ENCODE results near the gene JPH2. TPM values are rescaled to one million over a fixed set of nuclear protein-coding genes. Genes with fewer than 3 reads are reported as not detected.

The JPH2 gene
- total and polyA plus RNA-seq, 2 donors from 2014 or later: 2.5 to 11.4 TPM

GRCh38 chr20:44173846-44174245 lies 13.1 kb downstream of the JPH2 start:
- no peak for DNase-seq
- intact Hi-C loops (cut with DNase I): no loop called here
- no peaks in the 10 kb centered on the region for H3K4me1 ChIP-seq (ENCODE audit: control insufficient read depth in 2 of 3, insufficient read depth in 2 of 3, low read depth in 1 of 3, low read length in 3 of 3)
- no peaks in the 10 kb centered on the region for H3K36me3 ChIP-seq (ENCODE audit: control insufficient read depth in 2 of 3, insufficient read depth in 3 of 3, low read length in 3 of 3)
- TF ChIP-seq CTCF (IDR thresholded peaks at IDR 0.05; ENCODE audit: borderline replicate concordance, extremely low read depth, insufficient read depth): no peak
- H3K4me3 ChIP-seq (ENCODE audit: low read length in 3 of 3): no peak overlapping the region
- no peaks in the 10 kb centered on the region for H3K27me3 ChIP-seq (ENCODE audit: control insufficient read depth, insufficient read depth, low read length)
- no peak for FAIRE-seq
- H3K9me3 ChIP-seq (ENCODE audit: control insufficient read depth in 2 of 3, insufficient read depth in 1 of 3, low read length in 3 of 3): no peaks in the 10 kb centered on the region
- H3K27ac ChIP-seq (ENCODE audit: low read depth in 2 of 2, low read length in 2 of 2): no peak overlapping the region
- H3K9ac ChIP-seq (ENCODE audit: low read length in 3 of 3): no peak overlapping the region

DNA sequence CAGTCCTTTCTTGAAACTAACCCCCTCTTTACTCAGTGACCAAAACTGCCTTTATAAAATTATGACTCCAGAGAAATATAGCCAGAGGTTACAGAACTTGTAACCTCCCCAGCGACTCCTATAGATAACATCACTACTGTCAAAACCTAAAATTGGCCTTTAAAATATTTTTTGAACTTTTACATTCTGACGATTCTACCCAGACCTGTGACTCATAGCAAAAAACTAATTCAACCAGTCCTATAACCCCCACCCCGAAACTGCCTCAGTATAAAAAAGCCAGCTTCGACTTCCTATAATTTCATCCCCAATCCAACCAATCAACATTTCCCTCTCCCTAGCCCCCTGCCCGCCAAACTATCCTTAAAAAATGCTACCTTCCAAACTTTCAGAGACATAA lies 13.9 kb downstream of the JPH2 start:
- no peak for FAIRE-seq
- H3K27ac ChIP-seq (ENCODE audit: low read depth in 2 of 2, low read length in 2 of 2): no peak overlapping the region
- no peak overlapping the region for H3K9ac ChIP-seq (ENCODE audit: low read length in 3 of 3)

DNA sequence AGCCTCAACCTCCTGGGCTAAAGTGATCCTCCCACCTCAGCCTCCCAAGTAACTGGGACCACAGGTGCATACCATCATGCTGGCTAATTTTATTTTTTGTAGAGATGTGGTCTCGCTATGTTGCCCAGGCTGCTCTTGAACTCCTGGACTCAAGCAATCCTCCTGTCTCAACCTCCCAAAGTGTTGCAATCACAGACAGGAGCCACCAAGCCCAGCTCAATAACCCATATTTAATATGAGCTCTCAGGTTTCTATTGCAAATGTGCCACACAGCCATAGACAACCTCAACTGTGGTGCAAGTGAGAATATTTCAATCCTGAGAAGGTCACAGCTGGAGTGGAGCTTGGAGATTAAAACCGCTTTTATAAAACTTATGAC lies 14.4 kb downstream of the JPH2 start:
- no peak overlapping the region for H3K4me3 ChIP-seq (ENCODE audit: low read length in 3 of 3)
- H3K27me3 ChIP-seq (ENCODE audit: control insufficient read depth, insufficient read depth, low read length): no peaks in the 10 kb centered on the region
- no peak for TF ChIP-seq CTCF (IDR thresholded peaks at IDR 0.05; ENCODE audit: borderline replicate concordance, extremely low read depth, insufficient read depth)
- H3K9me3 ChIP-seq (ENCODE audit: control insufficient read depth in 2 of 3, insufficient read depth in 1 of 3, low read length in 3 of 3): no peaks in the 10 kb centered on the region
- FAIRE-seq (no peak), DNase-seq (no peak)
- intact Hi-C loops (cut with DNase I): no loop called here
- no peaks in the 10 kb centered on the region for H3K4me1 ChIP-seq (ENCODE audit: control insufficient read depth in 2 of 3, insufficient read depth in 2 of 3, low read depth in 1 of 3, low read length in 3 of 3)
- H3K9ac ChIP-seq (ENCODE audit: low read length in 3 of 3): no peak overlapping the region
- H3K27ac ChIP-seq (ENCODE audit: low read depth in 2 of 2, low read length in 2 of 2): no peak overlapping the region
- no peaks in the 10 kb centered on the region for H3K36me3 ChIP-seq (ENCODE audit: control insufficient read depth in 2 of 3, insufficient read depth in 3 of 3, low read length in 3 of 3)

More for the DNA sequence above, 13.9 kb downstream of the JPH2 start:
- intact Hi-C loops (cut with DNase I): no loop called here
- no peaks in the 10 kb centered on the region for H3K4me1 ChIP-seq (ENCODE audit: control insufficient read depth in 2 of 3, insufficient read depth in 2 of 3, low read depth in 1 of 3, low read length in 3 of 3)
- no peaks in the 10 kb centered on the region for H3K27me3 ChIP-seq (ENCODE audit: control insufficient read depth, insufficient read depth, low read length)
- no peak for DNase-seq
- TF ChIP-seq CTCF (IDR thresholded peaks at IDR 0.05; ENCODE audit: borderline replicate concordance, extremely low read depth, insufficient read depth): no peak
- H3K36me3 ChIP-seq (ENCODE audit: control insufficient read depth in 2 of 3, insufficient read depth in 3 of 3, low read length in 3 of 3): no peaks in the 10 kb centered on the region
- H3K4me3 ChIP-seq (ENCODE audit: low read length in 3 of 3): no peak overlapping the region
- H3K9me3 ChIP-seq (ENCODE audit: control insufficient read depth in 2 of 3, insufficient read depth in 1 of 3, low read length in 3 of 3): no peaks in the 10 kb centered on the region

Measured in kidney (tissue), 14 donors.